Body of pancreas (tissue), 4 donors: ENCODE data around the gene ILF3. TPM values are rescaled to one million over a fixed set of nuclear protein-coding genes. Genes with fewer than 3 reads are reported as not detected.

Experiments
- ATAC-seq: fragments of 150-250 bp; one replicate; pipeline ENCODE4 v1.9.1; 2016
- DNase-seq, 4 donors: peaks; one replicate each; pipeline ENCODE4 v3.0.0-alpha.2; 2019
- H3K27ac ChIP-seq, 4 donors: fragments of 200-600 bp; sonication (generic); 1 replicate in 3 of 4; 2 replicates in 1 of 4; pipeline versions ENCODE4 v1.5.1 to v1.6.1; 2016 to 2019; ENCODE audit warnings: mild to moderate bottlenecking in 1 of 4, mixed read lengths in 1 of 4, moderate library complexity in 1 of 4
- H3K27me3 ChIP-seq, 2 donors: fragments of 200-600 bp; sonication (generic); one replicate each; pipeline ENCODE4 v1.6.0; 2016; ENCODE audit warnings: mild to moderate bottlenecking in 1 of 2
- H3K36me3 ChIP-seq, 2 donors: fragments of 200-600 bp; sonication (generic); replicated peaks in 1 of 2; 2 replicates each; pipeline ENCODE4 v1.5.1; 2016; ENCODE audit warnings: low read depth in 2 of 2; ENCODE audit not compliant: insufficient read depth in 1 of 2
- H3K4me1 ChIP-seq: fragments of 200-600 bp; sonication (generic); one replicate; pipeline ENCODE4 v1.6.0; 2016
- H3K4me3 ChIP-seq, 2 donors: fragments of 200-600 bp; sonication (generic); 1 replicate in 1 of 2; 2 replicates in 1 of 2; pipeline ENCODE4 v1.5.1; 2016 to 2019
- H3K9me3 ChIP-seq, 3 donors: fragments of 200-600 bp; sonication (generic); 1 replicate in 2 of 3; 2 replicates in 1 of 3; pipeline ENCODE4 v1.5.1; 2016
- POLR2A ChIP-seq, 3 donors: fragments of 450-650 bp; IDR thresholded peaks; one replicate each; pipeline ENCODE4 v1.6.1; 2016; ENCODE audit warnings: antibody characterized with exemption in 3 of 3, mild to moderate bottlenecking in 2 of 3
- WGBS, 2 donors: methylation state at CpG; one replicate each; pipeline ENCODE4 v1.1.5; 2017; 5-methylcytosine and 5-hydroxymethylcytosine counted together
- intact Hi-C: fragments of 100-400 bp; cut with DNase I; formaldehyde crosslinking; loops from one replicate; pipeline ENCODE4 v1.15.1; 2023
- total RNA-seq, 2 donors: library from RNA; depleted of rRNA; stranded (reverse); fragments of >200 nt; gene quantifications; one replicate each; pipeline ENCODE4 v1.1.0, GENCODE V29; 2016
- TF ChIP-seq, protein P1 (sequence below), 7 experiments: fragments of 450-650 bp in 4 of 7; fragments of 200-600 bp in 3 of 7; sonication (generic) in 3 of 7; IDR thresholded peaks; one replicate each; pipeline ENCODE4 v1.5.1; 2016 to 2019; ENCODE audit warnings: antibody characterized with exemption in 7 of 7

Gene ILF3
- total RNA-seq, 2 donors from 2014 or later: 90.3 to 150 TPM

DNA sequence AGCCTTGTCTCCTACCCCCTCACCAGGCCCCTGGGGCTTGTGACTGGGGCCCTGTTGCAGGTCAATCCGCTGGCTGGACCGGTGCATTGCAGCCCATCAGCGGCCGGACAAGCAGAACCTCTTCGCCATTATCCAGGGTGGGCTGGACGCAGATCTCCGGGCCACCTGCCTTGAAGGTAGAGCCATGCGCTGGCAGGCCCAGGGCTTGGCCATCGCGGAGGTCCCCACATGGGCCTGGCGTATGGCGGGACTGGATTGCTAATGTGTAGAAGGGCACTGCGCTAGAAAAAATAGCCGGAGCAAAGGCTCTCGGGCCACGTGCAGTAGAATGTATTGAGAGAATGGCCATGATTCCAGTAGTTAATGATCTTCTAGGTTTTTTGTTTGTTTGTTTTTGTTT is 53.3 kb downstream of the ILF3 start:
- intact Hi-C loops: no loop called here
- H3K36me3 ChIP-seq: no peaks in the 10 kb centered on the region
- H3K9me3 ChIP-seq: no peaks in the 10 kb centered on the region
- no peak for DNase-seq
- no peak overlapping the region for H3K27ac ChIP-seq
- no peak overlapping the region for H3K4me3 ChIP-seq
- H3K4me1 ChIP-seq: peaks cover under 1% of the 10 kb centered on the region
- ATAC-seq: no peak
- H3K27me3 ChIP-seq: no peaks in the 10 kb centered on the region
- TF ChIP-seq, protein P1, sequence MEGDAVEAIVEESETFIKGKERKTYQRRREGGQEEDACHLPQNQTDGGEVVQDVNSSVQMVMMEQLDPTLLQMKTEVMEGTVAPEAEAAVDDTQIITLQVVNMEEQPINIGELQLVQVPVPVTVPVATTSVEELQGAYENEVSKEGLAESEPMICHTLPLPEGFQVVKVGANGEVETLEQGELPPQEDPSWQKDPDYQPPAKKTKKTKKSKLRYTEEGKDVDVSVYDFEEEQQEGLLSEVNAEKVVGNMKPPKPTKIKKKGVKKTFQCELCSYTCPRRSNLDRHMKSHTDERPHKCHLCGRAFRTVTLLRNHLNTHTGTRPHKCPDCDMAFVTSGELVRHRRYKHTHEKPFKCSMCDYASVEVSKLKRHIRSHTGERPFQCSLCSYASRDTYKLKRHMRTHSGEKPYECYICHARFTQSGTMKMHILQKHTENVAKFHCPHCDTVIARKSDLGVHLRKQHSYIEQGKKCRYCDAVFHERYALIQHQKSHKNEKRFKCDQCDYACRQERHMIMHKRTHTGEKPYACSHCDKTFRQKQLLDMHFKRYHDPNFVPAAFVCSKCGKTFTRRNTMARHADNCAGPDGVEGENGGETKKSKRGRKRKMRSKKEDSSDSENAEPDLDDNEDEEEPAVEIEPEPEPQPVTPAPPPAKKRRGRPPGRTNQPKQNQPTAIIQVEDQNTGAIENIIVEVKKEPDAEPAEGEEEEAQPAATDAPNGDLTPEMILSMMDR (IDR thresholded peaks at IDR 0.05): no peak
- TF ChIP-seq POLR2A (IDR thresholded peaks at IDR 0.05): no peak
- 95% methylated on average over 10 to 16 of the region's 16 CpGs for whole genome bisulfite sequencing, 2 donors

DNA sequence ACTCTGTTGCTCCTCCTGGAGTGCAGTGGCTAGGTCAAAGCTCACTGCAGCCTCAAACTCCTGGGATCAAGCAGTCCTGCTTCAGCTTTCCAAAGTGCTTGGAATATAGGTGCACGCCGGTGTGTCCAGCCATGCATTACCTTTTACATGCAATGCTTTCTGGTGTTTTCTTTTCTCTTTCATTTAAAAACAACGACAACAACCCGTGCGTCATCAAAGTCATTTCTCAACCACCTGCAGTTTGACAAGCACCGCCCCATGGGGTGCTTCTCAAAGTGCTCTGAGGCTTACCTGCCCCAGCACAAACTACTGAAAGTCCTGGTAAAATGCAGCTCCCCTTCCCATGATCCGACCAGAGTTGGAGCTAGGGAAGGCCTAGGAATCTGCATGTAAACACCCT is 54.1 kb downstream of the ILF3 start:
- Histone ChIP-seq H3K36me3 (no peaks in the 10 kb centered on the region), H3K4me3 (no peak overlapping the region), H3K27me3 (no peaks in the 10 kb centered on the region), H3K4me1 (no peaks in the 10 kb centered on the region), H3K9me3 (no peaks in the 10 kb centered on the region), H3K27ac (no peak overlapping the region)
- no peak for TF ChIP-seq POLR2A (IDR thresholded peaks at IDR 0.05)
- TF ChIP-seq, protein P1 (IDR thresholded peaks at IDR 0.05): no peak
- WGBS, 2 donors: 92 to 94% methylated on average over 7 of the region's 7 CpGs
- ATAC-seq (no peak), DNase-seq (no peak)
- intact Hi-C loops: no loop called here

DNA sequence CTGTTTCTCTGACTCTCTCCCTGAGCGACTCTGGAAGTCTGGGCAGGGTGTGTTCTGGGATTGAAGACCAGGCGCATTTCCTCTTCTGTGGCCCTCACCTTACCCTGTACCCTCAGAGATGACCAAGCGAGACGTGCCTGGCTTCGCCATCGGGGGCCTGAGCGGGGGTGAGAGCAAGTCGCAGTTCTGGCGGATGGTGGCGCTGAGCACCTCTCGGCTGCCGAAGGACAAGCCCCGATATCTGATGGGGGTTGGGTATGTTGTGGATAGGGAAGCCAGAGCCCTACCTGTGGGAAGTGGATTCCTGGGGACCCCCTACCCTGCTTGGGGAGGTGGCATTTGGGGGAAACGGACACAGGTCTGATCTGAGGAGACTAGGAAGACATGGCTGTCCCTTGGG is 57.9 kb downstream of the ILF3 start:
- DNase-seq (no peak), ATAC-seq (no peak)
- WGBS, 2 donors: 88% methylated on average over 14 of the region's 14 CpGs
- Histone ChIP-seq H3K4me3 (no peak overlapping the region), H3K4me1 (peaks cover 4% of the 10 kb centered on the region), H3K27ac (no peak overlapping the region), H3K9me3 (no peaks in the 10 kb centered on the region), H3K36me3 (no peaks in the 10 kb centered on the region), H3K27me3 (no peaks in the 10 kb centered on the region)
- no peak for TF ChIP-seq POLR2A (IDR thresholded peaks at IDR 0.05)
- TF ChIP-seq, protein P1 (IDR thresholded peaks at IDR 0.05): no peak
- intact Hi-C loops: loop anchor here (10.0 kb wide), 2 partner anchors 53 to 133 kb away; partner anchors contain the start of gene C19orf38

DNA sequence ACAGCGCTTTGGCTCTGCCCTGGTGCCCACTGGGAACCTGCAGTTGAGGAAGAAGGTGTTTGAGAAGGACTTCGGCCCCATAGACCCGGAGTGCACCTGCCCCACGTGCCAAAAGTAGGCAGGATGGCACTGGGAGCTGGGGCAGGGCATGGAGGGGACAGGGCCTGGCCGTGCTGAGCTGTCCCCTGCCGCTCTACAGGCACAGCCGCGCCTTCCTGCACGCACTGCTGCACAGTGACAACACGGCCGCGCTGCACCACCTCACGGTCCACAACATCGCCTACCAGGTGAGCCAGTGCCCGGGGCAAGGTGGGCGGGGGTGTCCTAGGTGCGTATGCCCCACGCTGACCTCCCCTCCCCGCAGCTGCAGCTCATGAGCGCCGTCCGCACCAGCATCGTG is 58.6 kb downstream of the ILF3 start:
- no peak for TF ChIP-seq POLR2A (IDR thresholded peaks at IDR 0.05)
- TF ChIP-seq, protein P1 (IDR thresholded peaks at IDR 0.05): no peak
- Histone ChIP-seq H3K27ac (peak overlapping the region in 1 of 4 donors; percentile 12), H3K4me1 (peaks cover 6% of the 10 kb centered on the region), H3K9me3 (no peaks in the 10 kb centered on the region), H3K36me3 (no peaks in the 10 kb centered on the region), H3K27me3 (no peaks in the 10 kb centered on the region), H3K4me3 (no peak overlapping the region)
- intact Hi-C loops: loop anchor here (10.0 kb wide), 2 partner anchors 52 to 132 kb away; partner anchors contain the start of gene C19orf38
- DNase-seq (no peak), ATAC-seq (no peak)
- 85 to 93% methylated on average over 19 to 22 of the region's 23 CpGs for WGBS, 2 donors

DNA sequence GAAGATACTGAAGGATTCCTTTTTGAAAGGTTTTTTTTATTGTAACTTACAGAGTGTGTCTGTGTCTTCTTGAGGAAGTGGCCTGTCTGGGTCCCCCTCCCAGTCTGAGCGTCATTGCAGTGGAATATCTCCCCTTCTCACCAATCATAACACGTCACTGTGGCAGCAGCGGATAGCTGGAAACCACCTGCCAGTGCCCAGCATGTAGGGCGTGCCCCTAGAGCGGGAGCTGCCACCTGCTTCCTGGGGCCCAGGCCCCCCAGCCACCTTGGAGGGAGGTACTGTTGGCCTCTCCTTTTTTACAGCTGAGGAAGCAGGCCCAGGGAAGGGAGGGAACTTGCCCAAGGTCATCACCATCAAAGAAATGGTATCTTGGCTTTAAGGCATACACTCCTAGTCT is 59.2 kb downstream of the ILF3 start:
- H3K27me3 ChIP-seq: no peaks in the 10 kb centered on the region
- H3K4me1 ChIP-seq: peaks cover 6% of the 10 kb centered on the region
- no peaks in the 10 kb centered on the region for H3K9me3 ChIP-seq
- DNase-seq: no peak
- ATAC-seq: no peak
- intact Hi-C loops: loop anchor here (10.0 kb wide), 2 partner anchors 51 to 131 kb away; partner anchors contain the start of gene C19orf38
- H3K27ac ChIP-seq: peak overlapping the region in 1 of 4 donors; percentile 12
- 59 to 77% methylated on average over 5 of the region's 5 CpGs for WGBS, 2 donors
- no peaks in the 10 kb centered on the region for H3K36me3 ChIP-seq
- TF ChIP-seq, protein P1 (IDR thresholded peaks at IDR 0.05): no peak
- TF ChIP-seq POLR2A (IDR thresholded peaks at IDR 0.05): no peak
- H3K4me3 ChIP-seq: no peak overlapping the region
